D721Med (cell line): ENCODE results near the gene SLC20A1.

ENCODE experiments used
- DNase-seq: peaks from one replicate; pipeline ENCODE4 v3.0.0; 2011; ENCODE audit warnings: low spot score; ENCODE audit not compliant: insufficient read length
- FAIRE-seq: peaks from 2 replicates; lab custom pipeline; 2011; peaks lifted over from hg19 to GRCh38; lab: Jason Lieb, UNC
- CTCF ChIP-seq: IDR thresholded peaks from 2 replicates; pipeline ENCODE4 v1.5.1; 2012; ENCODE audit warnings: mild to moderate bottlenecking, control low read depth; ENCODE audit not compliant: insufficient read depth; ENCODE audit errors: missing control alignments

SLC20A1 gene

DNA sequence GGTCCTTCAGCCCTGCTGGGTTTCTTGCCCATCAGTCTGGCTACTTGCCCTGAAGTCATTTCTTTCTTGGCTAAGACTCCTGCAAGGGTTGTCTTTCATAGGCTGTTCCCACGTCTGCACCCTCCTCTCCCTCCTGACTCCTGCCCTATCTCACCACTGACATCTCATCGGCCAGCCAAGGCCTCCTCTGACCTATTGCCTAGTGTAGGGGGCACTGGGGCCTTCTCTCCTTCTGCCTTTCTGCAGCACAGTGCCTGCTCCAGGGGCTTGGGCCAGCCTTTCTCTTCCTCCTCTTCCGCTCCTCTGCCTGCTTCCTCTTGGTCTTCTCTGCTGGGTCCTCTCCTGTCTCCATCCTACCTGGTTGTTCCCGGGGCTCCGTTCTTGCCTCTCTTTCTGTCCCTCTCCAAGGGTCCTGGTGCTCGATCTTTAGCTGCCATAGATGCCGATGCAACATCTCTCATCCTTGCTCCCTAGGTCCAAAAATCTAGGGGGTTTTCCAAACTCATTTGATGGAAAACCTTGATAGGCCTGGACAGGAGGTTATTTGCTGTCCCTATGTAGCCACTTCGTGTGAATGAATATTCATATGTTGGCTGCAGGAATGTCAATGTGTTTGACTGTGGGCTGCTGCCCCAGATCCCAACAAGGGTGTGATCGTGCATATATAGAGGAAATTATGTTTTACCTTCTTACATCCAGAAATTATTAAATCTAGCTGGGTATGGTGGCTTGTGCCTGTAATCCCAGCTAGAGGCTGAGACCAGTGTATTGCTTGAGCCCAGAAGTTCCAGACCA, 65.4 kb downstream of the SLC20A1 start:
- TF ChIP-seq CTCF, result no peak
- DNase-seq (no peak), FAIRE-seq (no peak)

GRCh38 chr2:112712465-112712864, 66.7 kb downstream of the SLC20A1 start:
- DNase-seq, result no peak
- no peak for TF ChIP-seq CTCF
- no peak for FAIRE-seq

- DNase-seq, result no peak
- no peak for FAIRE-seq
- no peak for TF ChIP-seq CTCF
These were observed 67.3 kb downstream of the SLC20A1 start for GRCh38 chr2:112712903-112713584.
